Measurements from ENCODE around the gene EIF2B2. TPM values are rescaled to one million over a fixed set of nuclear protein-coding genes. Genes with fewer than 3 reads are reported as not detected.

The EIF2B2 gene
- total and polyA plus RNA-seq, 9 of the 15 experiments (the other 6 are each of a cell fraction or from before 2014, with no cell fraction given) = 10.6 to 94.1 (median 38.9) TPM

DNA sequence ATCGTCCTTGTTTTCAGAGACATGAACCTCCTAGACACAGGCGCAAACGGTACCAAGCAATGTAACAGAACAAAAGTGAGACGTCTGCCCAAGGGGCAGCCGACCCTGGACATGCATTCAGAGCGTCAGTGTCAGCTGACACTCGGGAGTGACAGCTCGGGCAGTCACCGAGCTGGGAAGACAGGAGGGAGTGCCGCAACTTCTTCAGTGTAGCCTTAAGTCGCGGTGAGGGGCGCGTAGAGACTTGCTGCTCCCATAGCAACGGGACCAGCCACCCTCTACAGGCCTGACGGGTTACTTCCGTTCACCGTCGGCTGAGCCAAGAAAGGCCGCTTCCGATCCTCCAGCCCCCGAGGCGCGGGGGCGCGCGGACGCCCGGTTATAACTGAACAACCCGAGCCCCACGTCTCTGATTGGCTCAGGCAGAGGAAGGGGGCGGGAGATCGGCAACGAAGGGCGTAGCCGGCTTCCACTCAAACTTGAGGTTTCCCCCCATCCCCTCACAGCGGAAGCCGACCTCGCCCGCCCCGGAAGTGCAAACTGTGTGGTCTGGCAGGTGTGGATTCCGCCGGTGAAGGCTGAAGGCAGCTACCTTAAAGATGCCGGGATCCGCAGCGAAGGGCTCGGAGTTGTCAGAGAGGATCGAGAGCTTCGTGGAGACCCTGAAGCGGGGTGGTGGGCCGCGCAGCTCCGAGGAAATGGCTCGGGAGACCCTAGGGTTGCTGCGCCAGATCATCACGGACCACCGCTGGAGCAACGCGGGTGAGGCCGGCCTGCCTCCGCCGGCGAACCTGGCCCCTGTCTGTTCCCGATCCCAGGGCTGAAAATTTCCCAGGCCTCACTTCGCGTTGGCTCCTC, at the start of gene EIF2B2 (continued):
- TF ChIP-seq, protein P1, sequence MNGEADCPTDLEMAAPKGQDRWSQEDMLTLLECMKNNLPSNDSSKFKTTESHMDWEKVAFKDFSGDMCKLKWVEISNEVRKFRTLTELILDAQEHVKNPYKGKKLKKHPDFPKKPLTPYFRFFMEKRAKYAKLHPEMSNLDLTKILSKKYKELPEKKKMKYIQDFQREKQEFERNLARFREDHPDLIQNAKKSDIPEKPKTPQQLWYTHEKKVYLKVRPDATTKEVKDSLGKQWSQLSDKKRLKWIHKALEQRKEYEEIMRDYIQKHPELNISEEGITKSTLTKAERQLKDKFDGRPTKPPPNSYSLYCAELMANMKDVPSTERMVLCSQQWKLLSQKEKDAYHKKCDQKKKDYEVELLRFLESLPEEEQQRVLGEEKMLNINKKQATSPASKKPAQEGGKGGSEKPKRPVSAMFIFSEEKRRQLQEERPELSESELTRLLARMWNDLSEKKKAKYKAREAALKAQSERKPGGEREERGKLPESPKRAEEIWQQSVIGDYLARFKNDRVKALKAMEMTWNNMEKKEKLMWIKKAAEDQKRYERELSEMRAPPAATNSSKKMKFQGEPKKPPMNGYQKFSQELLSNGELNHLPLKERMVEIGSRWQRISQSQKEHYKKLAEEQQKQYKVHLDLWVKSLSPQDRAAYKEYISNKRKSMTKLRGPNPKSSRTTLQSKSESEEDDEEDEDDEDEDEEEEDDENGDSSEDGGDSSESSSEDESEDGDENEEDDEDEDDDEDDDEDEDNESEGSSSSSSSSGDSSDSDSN (IDR thresholded peaks at IDR 0.05; ENCODE audit: borderline replicate concordance in 1 of 2, low read depth in 2 of 2, low read length in 2 of 2) = peak in 1 of 2 experiments; percentile 39; a peak in 1 of 4 replicates
- TF ChIP-seq ZBTB17 (CRISPR knock-in tag; IDR thresholded peaks at IDR 0.05) = no peak
- TF ChIP-seq PRPF4 (IDR thresholded peaks at IDR 0.05; ENCODE audit: insufficient read depth, low read depth, low read length, poor library complexity, severe bottlenecking) = no peak
- no peak for TF ChIP-seq JUNB (CRISPR knock-in tag; conservative IDR thresholded peaks at IDR 0.05)
- TF ChIP-seq ZBTB7A (IDR thresholded peaks at IDR 0.05; ENCODE audit: borderline replicate concordance, control insufficient read depth, low read depth, low read length) = peak; percentile 74; the same call in 1 of the 2 replicates
- no peak for TF ChIP-seq MYBL2 (IDR thresholded peaks at IDR 0.05; ENCODE audit: low read depth)
- TF ChIP-seq MYBL2 (CRISPR knock-in tag; IDR thresholded peaks at IDR 0.05; ENCODE audit: borderline replicate concordance) = no peak
- TF ChIP-seq, protein P2, sequence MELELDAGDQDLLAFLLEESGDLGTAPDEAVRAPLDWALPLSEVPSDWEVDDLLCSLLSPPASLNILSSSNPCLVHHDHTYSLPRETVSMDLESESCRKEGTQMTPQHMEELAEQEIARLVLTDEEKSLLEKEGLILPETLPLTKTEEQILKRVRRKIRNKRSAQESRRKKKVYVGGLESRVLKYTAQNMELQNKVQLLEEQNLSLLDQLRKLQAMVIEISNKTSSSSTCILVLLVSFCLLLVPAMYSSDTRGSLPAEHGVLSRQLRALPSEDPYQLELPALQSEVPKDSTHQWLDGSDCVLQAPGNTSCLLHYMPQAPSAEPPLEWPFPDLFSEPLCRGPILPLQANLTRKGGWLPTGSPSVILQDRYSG (tag; conservative IDR thresholded peaks at IDR 0.05; ENCODE audit: low read depth) = no peak
- TF ChIP-seq MTA2 (IDR thresholded peaks at IDR 0.05; ENCODE audit: low read depth) = peak; percentile 63
- TF ChIP-seq ZNF165 (CRISPR knock-in tag; IDR thresholded peaks at IDR 0.05; ENCODE audit: borderline replicate concordance) = no peak
- TF ChIP-seq FOXA1 (IDR thresholded peaks at IDR 0.05; ENCODE audit: borderline replicate concordance) = no peak
- TF ChIP-seq ZNF589 (CRISPR knock-in tag; IDR thresholded peaks at IDR 0.05; ENCODE audit: low read depth) = no peak
- peak; percentile 82 for TF ChIP-seq POLR2G (IDR thresholded peaks at IDR 0.05; ENCODE audit: low read depth, low read length)
- no peak for TF ChIP-seq CBFA2T2 (conservative IDR thresholded peaks at IDR 0.05)
- TF ChIP-seq RBM39 (optimal IDR thresholded peaks at IDR 0.05; ENCODE audit: low read depth, low read length) = no peak
- no peak for TF ChIP-seq TBL1XR1 (IDR thresholded peaks at IDR 0.05; ENCODE audit: low read length in 2 of 2)
- TF ChIP-seq TBP (optimal IDR thresholded peaks at IDR 0.05; ENCODE audit: low read depth, low read length) = peak; percentile 29
- TF ChIP-seq MAFG (tag; conservative IDR thresholded peaks at IDR 0.05) = no peak
- no peak for TF ChIP-seq THRB (CRISPR knock-in tag; conservative IDR thresholded peaks at IDR 0.05)
- no peak for TF ChIP-seq IRF2 (CRISPR knock-in tag; IDR thresholded peaks at IDR 0.05)
- peak; percentile 63 to 64; a peak in 2 of 4 replicates for TF ChIP-seq SIN3A (IDR thresholded peaks at IDR 0.05; ENCODE audit: borderline replicate concordance in 2 of 2, control insufficient read depth in 1 of 2, low read depth in 2 of 2, low read length in 2 of 2)
- TF ChIP-seq PML (IDR thresholded peaks at IDR 0.05; ENCODE audit: low read length) = no peak
- peak; percentile 54 for TF ChIP-seq RBM25 (IDR thresholded peaks at IDR 0.05; ENCODE audit: low read depth, low read length, severe bottlenecking)
